Femur (tissue), 1 donor: ENCODE measurements around the gene ARHGAP35.

ENCODE experiments used
- DNase-seq: peaks from one replicate; pipeline ENCODE4 v3.0.0-alpha.2; 2017

The ARHGAP35 gene

DNA sequence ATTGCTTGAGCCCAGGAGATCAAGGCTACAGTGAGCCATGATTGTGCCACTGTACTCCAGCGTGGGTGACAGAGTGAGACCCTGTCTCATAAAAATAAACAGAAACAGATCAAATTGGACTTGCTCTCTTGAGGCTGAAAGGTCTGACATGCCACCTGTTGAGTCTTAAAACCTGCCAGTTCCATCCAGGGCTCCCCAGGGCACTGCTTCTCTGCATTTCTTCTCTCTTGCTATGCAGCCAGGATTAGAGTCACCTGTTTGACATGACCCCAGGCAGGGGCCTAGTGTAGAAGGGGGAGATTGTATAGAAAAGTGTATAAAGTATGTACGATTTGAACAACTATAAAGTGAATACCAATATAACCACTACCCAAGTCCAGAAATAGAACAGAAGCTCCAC lies 45.4 kb downstream of the ARHGAP35 start:
- no peak for DNase-seq

GRCh38 chr19:46907880-46908279 lies 47.1 kb downstream of the ARHGAP35 start:
- no peak for DNase-seq

DNA sequence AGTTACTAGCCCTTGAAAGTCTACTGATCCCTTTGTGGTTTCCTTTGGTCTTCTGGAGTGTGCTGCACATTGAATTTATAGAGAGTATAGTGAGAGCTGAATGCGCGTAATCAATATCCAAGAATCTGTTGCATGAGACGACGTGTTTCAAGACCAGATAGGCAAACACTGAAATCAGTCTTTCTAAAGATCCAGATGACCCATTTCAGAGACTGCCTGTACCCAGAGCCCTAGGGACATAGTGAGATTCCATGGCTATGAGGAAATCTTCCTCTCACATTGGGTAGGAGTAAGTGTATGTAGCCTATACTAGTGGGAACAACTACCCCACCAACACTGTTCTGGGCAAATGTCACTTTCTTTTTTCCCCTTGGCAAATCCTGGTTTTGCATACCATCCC lies 48.6 kb downstream of the ARHGAP35 start:
- no peak for DNase-seq
